Endothelial cell of umbilical vein (primary cell): ENCODE results near the gene DLX1.

Source experiments
- CTCF ChIP-seq, 2 donors: IDR thresholded peaks; 1 replicate in 1 of 2; 2 replicates in 1 of 2; pipeline ENCODE4 v1.5.1; 2011; ENCODE audit warnings: low read length in 2 of 2, mild to moderate bottlenecking in 2 of 2, moderate library complexity in 2 of 2, control low read depth in 1 of 2, inconsistent platforms in 1 of 2, low read depth in 1 of 2; ENCODE audit not compliant: insufficient read depth in 1 of 2; ENCODE audit errors: extremely low read depth in 1 of 2
- EZH2 ChIP-seq: IDR thresholded peaks from 2 replicates; pipeline ENCODE4 v1.6.1; 2012; ENCODE audit warnings: borderline replicate concordance, low read depth, mild to moderate bottlenecking, moderate library complexity, low read length, inconsistent platforms; ENCODE audit not compliant: severe bottlenecking
- JUN ChIP-seq: IDR thresholded peaks from 2 replicates; pipeline ENCODE4 v1.6.1; 2011; ENCODE audit warnings: borderline replicate concordance, low read depth; ENCODE audit not compliant: insufficient read length, insufficient read depth
- MAX ChIP-seq: IDR thresholded peaks from 2 replicates; pipeline ENCODE4 v1.6.1; 2011; ENCODE audit not compliant: insufficient read depth, insufficient read length
- POLR2A ChIP-seq: IDR thresholded peaks from 2 replicates; pipeline ENCODE4 v1.6.1; 2012; ENCODE audit warnings: low read depth, mild to moderate bottlenecking, control low read depth, low read length
- POLR2AphosphoS5 ChIP-seq: IDR thresholded peaks from 2 replicates; pipeline ENCODE4 v1.6.1; 2012; ENCODE audit warnings: low read depth, mild to moderate bottlenecking, control low read depth, low read length, moderate library complexity; ENCODE audit not compliant: insufficient read depth

- TF ChIP-seq CTCF (IDR thresholded peaks at IDR 0.05; ENCODE audit: extremely low read depth in 1 of 2, insufficient read depth in 1 of 2, low read depth in 1 of 2, low read length in 2 of 2): no peak
- no peak for TF ChIP-seq POLR2AphosphoS5
- TF ChIP-seq POLR2A: no peak
- no peak for TF ChIP-seq EZH2
- TF ChIP-seq MAX: no peak
- TF ChIP-seq JUN: no peak
Measured at GRCh38 chr2:172114579-172114978, 29.3 kb downstream of the DLX1 start.
